ENCODE results near the gene POLE4. TPM values are rescaled to one million over a fixed set of nuclear protein-coding genes. Genes with fewer than 3 reads are reported as not detected.

The POLE4 gene
- total RNA-seq, 4 donors from 2014 or later = 14.2 to 41.2 (median 33.8) TPM

- no peak for DNase-seq
- H3K4me1 ChIP-seq = peaks cover 0 to 5% of the 10 kb centered on the region in 2 donors
- H3K4me3 ChIP-seq = peak overlapping the region; percentile 44 to 75
- H3K36me3 ChIP-seq = no peaks in the 10 kb centered on the region
- no peak for TF ChIP-seq CTCF (IDR thresholded peaks at IDR 0.05)
- intact Hi-C loops (cut with DNase I; ENCODE audit: low total_unique reads) = no loop called here
- H3K27me3 ChIP-seq = no peaks in the 10 kb centered on the region
- no peaks in the 10 kb centered on the region for H3K9me3 ChIP-seq
- H3K27ac ChIP-seq = peak overlapping the region; percentile 79 to 97
Measured at GRCh38 chr2:74959106-74959751, 786 bp downstream of the POLE4 start.

DNA sequence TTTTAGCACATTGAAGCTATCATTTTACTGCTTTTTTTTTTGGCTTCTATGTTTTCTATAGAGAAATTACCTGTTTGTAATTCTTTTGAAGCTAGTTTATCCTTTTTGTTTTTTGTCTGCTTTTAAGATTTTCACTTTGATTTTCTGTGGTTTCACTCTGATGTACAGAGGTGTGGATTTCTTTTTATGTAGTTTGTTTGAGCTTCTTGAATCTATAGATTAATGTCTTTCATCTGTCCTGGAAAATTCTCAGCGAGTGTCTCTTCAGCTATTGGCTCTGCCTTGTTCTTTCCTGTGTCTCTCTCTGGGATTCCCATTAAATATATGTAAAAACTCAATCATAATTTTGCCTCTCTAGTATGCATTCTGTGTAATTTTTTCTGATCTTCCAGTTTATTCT, 8.4 kb downstream of the POLE4 start:
- Histone ChIP-seq H3K4me1 (no peaks in the 10 kb centered on the region), H3K9me3 (no peaks in the 10 kb centered on the region), H3K27ac (no peak overlapping the region), H3K36me3 (no peaks in the 10 kb centered on the region), H3K4me3 (no peak overlapping the region), H3K27me3 (no peaks in the 10 kb centered on the region)
- DNase-seq = no peak
- intact Hi-C loops (cut with DNase I; ENCODE audit: low total_unique reads) = no loop called here
- TF ChIP-seq CTCF (IDR thresholded peaks at IDR 0.05) (no peak), POLR2A (IDR thresholded peaks at IDR 0.05) (no peak)

GRCh38 chr2:74975016-74975415, 16.6 kb downstream of the POLE4 start:
- intact Hi-C loops (cut with DNase I; ENCODE audit: low total_unique reads) = no loop called here
- TF ChIP-seq POLR2A (IDR thresholded peaks at IDR 0.05) (no peak), CTCF (IDR thresholded peaks at IDR 0.05) (no peak)
- Histone ChIP-seq H3K27me3 (no peaks in the 10 kb centered on the region), H3K4me1 (no peaks in the 10 kb centered on the region), H3K36me3 (no peaks in the 10 kb centered on the region), H3K9me3 (no peaks in the 10 kb centered on the region), H3K4me3 (no peak overlapping the region), H3K27ac (no peak overlapping the region)
- DNase-seq = no peak

DNA sequence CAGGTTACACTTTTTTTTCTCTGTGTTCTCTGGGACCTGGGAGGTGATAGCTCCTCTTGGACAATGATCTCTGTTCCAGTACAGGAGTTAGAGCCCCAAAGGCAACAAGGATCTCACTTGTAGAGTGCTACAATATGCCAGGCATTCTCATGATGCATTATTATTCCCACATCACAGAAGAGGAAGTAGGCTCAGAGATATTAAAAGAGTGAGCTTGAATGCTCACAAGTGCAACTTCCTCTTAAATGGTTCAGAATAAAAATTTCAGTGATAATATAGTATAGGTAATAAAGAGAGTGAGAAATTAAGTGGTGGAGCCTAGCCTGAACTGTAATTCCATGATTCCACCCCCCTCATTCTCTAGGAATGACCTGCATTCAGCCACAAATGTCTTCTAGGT, 21.4 kb downstream of the POLE4 start:
- no peak for TF ChIP-seq POLR2A (IDR thresholded peaks at IDR 0.05)
- TF ChIP-seq CTCF (IDR thresholded peaks at IDR 0.05) = no peak
- no peaks in the 10 kb centered on the region for H3K9me3 ChIP-seq
- intact Hi-C loops (cut with DNase I; ENCODE audit: low total_unique reads) = no loop called here

DNA sequence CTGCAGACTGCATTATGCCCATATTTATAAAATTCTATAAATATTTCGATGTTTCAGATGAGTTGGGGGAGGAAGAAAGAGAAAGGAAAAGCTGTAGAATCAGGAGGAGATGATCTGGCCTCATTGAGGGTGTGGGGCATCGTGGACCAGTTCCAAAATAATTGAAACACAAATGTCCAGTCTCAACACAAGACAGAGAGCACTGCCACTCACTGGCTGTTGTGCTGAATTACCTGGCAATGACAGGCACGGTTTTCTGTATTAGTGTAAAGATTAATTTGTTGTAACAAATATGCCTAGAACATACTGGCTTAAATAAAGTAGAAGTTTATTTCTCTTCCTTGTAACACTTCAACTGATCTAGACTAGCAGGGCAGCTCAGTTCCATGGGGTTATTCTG, 24.1 kb downstream of the POLE4 start:
- no peak overlapping the region for H3K4me3 ChIP-seq
- no peaks in the 10 kb centered on the region for H3K27me3 ChIP-seq
- no peaks in the 10 kb centered on the region for H3K36me3 ChIP-seq
- H3K4me1 ChIP-seq = no peaks in the 10 kb centered on the region
- DNase-seq = no peak
- no peak for TF ChIP-seq POLR2A (IDR thresholded peaks at IDR 0.05)
- no peak for TF ChIP-seq CTCF (IDR thresholded peaks at IDR 0.05)
- no peak overlapping the region for H3K27ac ChIP-seq
- H3K9me3 ChIP-seq = no peaks in the 10 kb centered on the region
- intact Hi-C loops (cut with DNase I; ENCODE audit: low total_unique reads) = no loop called here

More for the DNA sequence above, 21.4 kb downstream of the POLE4 start:
- H3K27ac ChIP-seq = no peak overlapping the region
- no peaks in the 10 kb centered on the region for H3K27me3 ChIP-seq
- H3K4me1 ChIP-seq = no peaks in the 10 kb centered on the region
- no peaks in the 10 kb centered on the region for H3K36me3 ChIP-seq
- no peak overlapping the region for H3K4me3 ChIP-seq
- no peak for DNase-seq
